HG03196 (cell line): Measurements from ENCODE around the gene SELPLG.
"Not testable (repeated sequence)": the region's sequence is repeated elsewhere in the genome, so short reads cannot be mapped to it uniquely, and the experiment has no call there.

Experiments
- ATAC-seq: cut with Tn5 transposase; IDR thresholded peaks from one replicate; pipeline ENCODE4 v1.9.1; 2021; ENCODE audit not compliant: unreplicated experiment

SELPLG gene

GRCh38 chr12:108592033-108592909, 41.4 kb downstream of the SELPLG start:
- ATAC-seq = no peak

GRCh38 chr12:108591267-108591980, 42.3 kb downstream of the SELPLG start:
- ATAC-seq = no peak

GRCh38 chr12:108590463-108590862, 43.2 kb downstream of the SELPLG start:
- not testable (repeated sequence) for ATAC-seq

GRCh38 chr12:108589840-108590229, 43.9 kb downstream of the SELPLG start:
- no peak for ATAC-seq

- no peak for ATAC-seq
Observed at GRCh38 chr12:108589028-108589839, 44.5 kb downstream of the SELPLG start.

GRCh38 chr12:108587826-108588225, 45.9 kb downstream of the SELPLG start:
- no peak for ATAC-seq

GRCh38 chr12:108586306-108586705, 47.4 kb downstream of the SELPLG start:
- no peak for ATAC-seq

- no peak for ATAC-seq
Observed at GRCh38 chr12:108585864-108586263, 47.8 kb downstream of the SELPLG start.

GRCh38 chr12:108584456-108585065, 49.1 kb downstream of the SELPLG start:
- no peak for ATAC-seq

- no peak for ATAC-seq
Observed at GRCh38 chr12:108583991-108584390, 49.7 kb downstream of the SELPLG start.

GRCh38 chr12:108582978-108583770, 50.5 kb downstream of the SELPLG start:
- ATAC-seq = no peak

GRCh38 chr12:108582509-108582908, 51.2 kb downstream of the SELPLG start:
- no peak for ATAC-seq

- ATAC-seq = no peak
Observed at GRCh38 chr12:108581311-108582227, 52.1 kb downstream of the SELPLG start.

GRCh38 chr12:108580531-108580930, 53.2 kb downstream of the SELPLG start:
- no peak for ATAC-seq

GRCh38 chr12:108578813-108579212, 54.9 kb downstream of the SELPLG start:
- no peak for ATAC-seq

GRCh38 chr12:108578264-108578663, 55.4 kb downstream of the SELPLG start:
- ATAC-seq = no peak

- ATAC-seq = no peak
Observed at GRCh38 chr12:108577458-108577857, 56.2 kb downstream of the SELPLG start.

- no peak for ATAC-seq
Observed at GRCh38 chr12:108576660-108577234, 56.9 kb downstream of the SELPLG start.
